Thymus (tissue), 11 donors: Measurements from ENCODE around the gene FEZF2. TPM values are rescaled to one million over a fixed set of nuclear protein-coding genes. Genes with fewer than 3 reads are reported as not detected.

Experiments used
- DNase-seq, 9 donors: peaks; one replicate each; pipeline ENCODE4 v3.0.0-alpha.2; 2013; ENCODE audit warnings: low spot score in 9 of 9, low read depth in 6 of 9, missing footprints in 1 of 9
- H3K27ac ChIP-seq, 2 donors: one replicate each; pipeline ENCODE4 v1.5.1; 2013; ENCODE audit warnings: control low read depth in 1 of 2, low read depth in 1 of 2, low read length in 1 of 2, mild to moderate bottlenecking in 1 of 2, moderate library complexity in 1 of 2
- H3K27me3 ChIP-seq, 2 donors: one replicate each; pipeline ENCODE4 v1.5.1; 2013; ENCODE audit warnings: low read length in 1 of 2; ENCODE audit not compliant: control insufficient read depth in 2 of 2, insufficient read depth in 1 of 2
- H3K36me3 ChIP-seq, 2 donors: one replicate each; pipeline ENCODE4 v1.5.1; 2013; ENCODE audit warnings: low read length in 1 of 2, mild to moderate bottlenecking in 1 of 2, moderate library complexity in 1 of 2; ENCODE audit not compliant: control insufficient read depth in 2 of 2, insufficient read depth in 2 of 2
- H3K4me1 ChIP-seq, 2 donors: one replicate each; pipeline ENCODE4 v1.5.1; 2013; ENCODE audit warnings: low read length in 2 of 2; ENCODE audit not compliant: control insufficient read depth in 2 of 2, insufficient read depth in 2 of 2
- H3K4me3 ChIP-seq, 2 donors: one replicate each; pipeline ENCODE4 v1.5.1; 2013; ENCODE audit warnings: low read length in 2 of 2, control low read depth in 1 of 2, mild to moderate bottlenecking in 1 of 2
- H3K9me3 ChIP-seq, 2 donors: one replicate each; pipeline ENCODE4 v1.5.1; 2013; ENCODE audit warnings: low read length in 1 of 2, mild to moderate bottlenecking in 1 of 2; ENCODE audit not compliant: control insufficient read depth in 2 of 2, insufficient read depth in 1 of 2
- WGBS: extraction: QIAGEN DNeasy Blood & Tissue Kit; methylation state at CpG from one replicate; pipeline ENCODE4 v1.1.7; 2013; 5-methylcytosine and 5-hydroxymethylcytosine counted together
- polyA plus RNA-seq: library from polyadenylated mRNA; stranded (reverse); fragments of 200-250 nt; gene quantifications from one replicate; pipeline ENCODE4 v1.2.3, GENCODE V29; 2013
- total RNA-seq: library from RNA; stranded (reverse); fragments of 120-200 nt; gene quantifications from one replicate; pipeline ENCODE4 v1.2.4, GENCODE V29; 2013
- donor health status: healthy.

FEZF2 gene
- total and polyA plus RNA-seq, 2 donors: 2.9 to 18.4 TPM

DNA sequence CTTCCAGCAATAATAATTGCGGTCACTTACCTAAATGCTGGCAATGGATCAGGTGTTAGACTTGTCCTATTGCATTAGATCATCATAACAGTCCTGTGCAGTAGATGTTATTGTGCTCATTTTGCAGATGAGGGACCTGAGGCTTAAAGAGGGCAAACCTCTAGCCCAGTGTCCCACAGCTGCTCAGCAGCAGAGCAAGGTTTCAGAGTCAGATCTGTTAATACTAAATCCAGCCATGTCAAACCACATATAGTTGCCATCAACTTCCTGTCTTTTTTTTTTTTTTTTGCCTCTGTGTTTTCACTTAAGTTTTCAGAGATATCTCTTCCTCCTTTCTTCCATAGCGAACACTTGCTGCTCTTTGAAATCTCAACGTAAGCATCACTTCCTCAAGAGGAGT lies 12.1 kb downstream of the FEZF2 start:
- Histone ChIP-seq H3K27ac (no peak overlapping the region), H3K36me3 (no peaks in the 10 kb centered on the region), H3K27me3 (peaks cover 4 to 19% of the 10 kb centered on the region in 2 donors), H3K4me3 (no peak overlapping the region), H3K9me3 (no peaks in the 10 kb centered on the region), H3K4me1 (no peaks in the 10 kb centered on the region)
- 81% methylated on average over 3 of the region's 3 CpGs for WGBS
- no peak for DNase-seq

DNA sequence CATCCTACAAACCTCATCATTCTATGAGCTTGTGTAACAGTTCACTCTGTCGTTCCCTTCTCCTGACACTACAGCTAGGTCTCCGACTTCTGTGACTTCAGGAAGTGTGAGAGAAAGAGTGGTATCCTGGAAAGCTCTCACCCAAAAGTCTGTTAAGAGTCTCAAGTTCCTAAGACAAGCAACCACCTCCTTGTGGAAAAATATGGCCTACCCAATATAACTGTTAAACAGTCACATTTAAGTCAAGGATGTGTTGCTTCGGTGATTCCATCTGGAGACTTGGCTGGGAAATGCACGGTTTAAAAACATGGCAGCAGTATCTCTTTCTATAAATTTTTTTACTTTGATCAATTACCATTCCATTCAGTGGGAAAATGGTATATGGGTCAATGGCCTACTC lies 13.8 kb downstream of the FEZF2 start:
- no peaks in the 10 kb centered on the region for H3K4me1 ChIP-seq
- WGBS: 87% methylated on average over 4 of the region's 4 CpGs
- H3K4me3 ChIP-seq: no peak overlapping the region
- no peaks in the 10 kb centered on the region for H3K9me3 ChIP-seq
- DNase-seq: no peak
- no peaks in the 10 kb centered on the region for H3K36me3 ChIP-seq
- no peak overlapping the region for H3K27ac ChIP-seq
- peaks cover 0 to 2% of the 10 kb centered on the region in 2 donors for H3K27me3 ChIP-seq

DNA sequence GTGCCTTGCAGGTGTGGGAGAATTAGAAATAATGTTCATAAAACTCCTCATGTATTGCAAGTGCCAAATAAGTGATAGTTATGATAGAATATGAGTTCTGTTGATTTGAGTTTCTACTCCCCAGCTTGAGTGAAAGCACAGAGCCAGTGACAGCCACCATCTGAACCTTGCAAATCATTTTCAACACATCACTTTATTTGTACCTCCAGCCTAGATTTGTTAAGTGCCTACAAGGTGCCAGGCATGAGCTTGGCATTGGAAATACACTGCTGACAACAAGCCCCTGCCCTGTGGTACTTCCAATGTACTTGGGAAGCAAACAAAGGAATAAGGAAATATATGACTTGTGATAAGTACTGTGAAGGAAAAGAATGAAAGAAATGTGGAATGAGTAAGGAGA lies 17.0 kb downstream of the FEZF2 start:
- Histone ChIP-seq H3K36me3 (no peaks in the 10 kb centered on the region), H3K4me1 (no peaks in the 10 kb centered on the region), H3K27me3 (no peaks in the 10 kb centered on the region), H3K9me3 (no peaks in the 10 kb centered on the region), H3K27ac (no peak overlapping the region), H3K4me3 (no peak overlapping the region)
- no peak for DNase-seq

DNA sequence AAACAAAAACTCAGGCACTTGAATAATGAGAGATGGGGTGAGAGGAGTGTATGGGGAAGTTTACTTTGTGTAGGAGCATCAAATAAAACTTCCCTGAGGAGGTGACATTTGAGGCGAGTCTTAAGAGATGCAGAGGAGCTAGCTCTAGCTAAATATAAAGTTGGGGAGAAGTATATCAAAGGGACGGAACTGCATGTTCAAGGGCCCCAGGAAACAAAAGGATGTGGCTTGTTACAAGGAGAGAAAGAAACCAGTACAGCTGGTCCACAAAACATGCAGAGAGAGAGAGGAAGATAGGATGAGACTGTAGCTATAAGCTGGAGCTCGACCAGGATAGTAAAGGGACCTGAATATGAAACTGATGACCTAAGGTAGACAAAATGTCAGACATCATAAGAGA lies 17.6 kb downstream of the FEZF2 start:
- no peak for DNase-seq
- no peak overlapping the region for H3K27ac ChIP-seq
- H3K9me3 ChIP-seq: no peaks in the 10 kb centered on the region
- 81% methylated on average over 3 of the region's 3 CpGs for WGBS
- H3K36me3 ChIP-seq: no peaks in the 10 kb centered on the region
- no peaks in the 10 kb centered on the region for H3K4me1 ChIP-seq
- no peaks in the 10 kb centered on the region for H3K27me3 ChIP-seq
- no peak overlapping the region for H3K4me3 ChIP-seq

DNA sequence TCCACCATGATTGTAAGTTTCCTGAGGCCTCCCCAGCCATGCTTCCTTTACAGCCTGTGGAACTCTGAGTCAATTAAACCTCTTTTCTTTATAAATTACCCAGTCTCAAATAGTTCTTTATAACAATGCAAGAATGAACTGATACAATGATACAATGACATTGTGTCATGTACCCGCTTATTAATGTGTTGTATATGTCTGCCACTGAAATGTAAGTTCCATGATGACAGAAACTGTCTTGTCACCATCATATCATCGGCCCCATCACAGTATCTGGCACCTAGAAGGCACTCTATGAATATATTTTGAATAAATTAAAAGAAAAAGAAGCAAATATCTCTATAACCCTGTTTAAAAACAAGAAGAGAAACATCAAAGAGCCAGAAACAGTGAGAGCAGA lies 29.6 kb downstream of the FEZF2 start:
- WGBS: 77% methylated on average over 2 of the region's 2 CpGs
- no peak for DNase-seq
- no peaks in the 10 kb centered on the region for H3K9me3 ChIP-seq
- no peak overlapping the region for H3K27ac ChIP-seq
- no peak overlapping the region for H3K4me3 ChIP-seq
- H3K27me3 ChIP-seq: no peaks in the 10 kb centered on the region
- H3K4me1 ChIP-seq: no peaks in the 10 kb centered on the region
- H3K36me3 ChIP-seq: no peaks in the 10 kb centered on the region

DNA sequence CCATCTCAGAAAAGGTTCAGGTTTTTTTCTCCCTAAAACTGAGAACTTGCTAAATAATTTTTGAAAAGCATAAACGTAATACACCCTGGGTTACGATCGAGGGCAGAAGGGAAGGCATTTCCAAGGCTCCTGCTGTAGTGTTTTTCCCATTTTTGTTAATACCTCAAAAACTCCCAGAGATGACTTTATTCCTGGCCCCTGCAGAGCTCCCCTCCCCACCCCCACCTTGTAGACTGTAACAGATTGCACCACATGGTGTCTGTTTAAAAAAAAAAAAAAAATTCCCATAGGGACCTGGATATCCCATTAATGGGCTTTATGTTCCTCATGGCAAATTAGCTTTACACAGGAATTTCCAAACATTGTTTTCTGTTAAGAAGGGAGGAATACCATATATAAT lies 38.2 kb downstream of the FEZF2 start:
- WGBS: 96% methylated on average over 3 of the region's 3 CpGs
- no peaks in the 10 kb centered on the region for H3K4me1 ChIP-seq
- no peak overlapping the region for H3K27ac ChIP-seq
- no peaks in the 10 kb centered on the region for H3K9me3 ChIP-seq
- no peaks in the 10 kb centered on the region for H3K27me3 ChIP-seq
- DNase-seq: no peak
- no peaks in the 10 kb centered on the region for H3K36me3 ChIP-seq
- no peak overlapping the region for H3K4me3 ChIP-seq

DNA sequence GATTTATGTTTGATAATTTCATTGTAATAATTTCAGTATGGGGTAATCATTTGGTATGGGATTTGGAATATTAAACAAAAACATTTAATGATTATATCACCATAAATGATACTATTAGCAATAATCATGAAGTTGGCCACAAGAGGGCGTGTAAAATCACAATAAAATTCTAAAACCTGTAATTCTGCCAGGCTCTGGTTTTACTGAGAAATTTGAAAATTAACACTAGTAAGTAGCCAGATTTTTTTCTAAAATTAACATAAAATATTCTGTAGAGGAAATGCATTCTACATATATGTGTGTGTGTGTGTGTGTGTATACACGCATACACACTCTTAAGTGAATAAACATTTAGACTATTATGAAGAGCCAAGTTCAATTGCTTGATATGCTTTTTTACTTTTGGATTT lies 40.5 kb downstream of the FEZF2 start:
- Histone ChIP-seq H3K4me1 (no peaks in the 10 kb centered on the region), H3K36me3 (no peaks in the 10 kb centered on the region), H3K4me3 (no peak overlapping the region), H3K9me3 (no peaks in the 10 kb centered on the region), H3K27ac (no peak overlapping the region), H3K27me3 (no peaks in the 10 kb centered on the region)
- WGBS: 60% methylated on average over 2 of the region's 2 CpGs
- DNase-seq: no peak

DNA sequence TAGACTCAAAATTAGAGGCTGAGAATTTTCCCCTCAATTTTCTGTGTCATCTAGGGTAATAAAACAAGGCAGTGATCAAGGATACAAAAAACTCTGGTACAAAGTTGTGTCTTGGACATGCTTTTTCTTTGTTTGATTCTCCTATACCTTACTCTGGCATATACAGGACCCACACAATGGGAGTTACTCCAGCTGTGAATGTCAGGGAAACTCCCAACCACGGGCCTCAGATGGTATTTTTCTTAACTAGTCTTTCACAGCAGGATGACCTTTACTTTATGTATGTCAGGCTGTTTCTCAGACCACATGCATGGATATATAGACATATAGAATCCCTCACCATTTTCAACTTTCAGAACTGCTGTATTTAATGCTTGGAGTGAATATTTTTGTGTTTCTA lies 41.3 kb downstream of the FEZF2 start:
- no peaks in the 10 kb centered on the region for H3K9me3 ChIP-seq
- WGBS: 94% methylated on average over 1 of the region's 1 CpG
- no peak overlapping the region for H3K27ac ChIP-seq
- no peaks in the 10 kb centered on the region for H3K36me3 ChIP-seq
- H3K4me1 ChIP-seq: no peaks in the 10 kb centered on the region
- H3K4me3 ChIP-seq: no peak overlapping the region
- no peak for DNase-seq
- no peaks in the 10 kb centered on the region for H3K27me3 ChIP-seq

DNA sequence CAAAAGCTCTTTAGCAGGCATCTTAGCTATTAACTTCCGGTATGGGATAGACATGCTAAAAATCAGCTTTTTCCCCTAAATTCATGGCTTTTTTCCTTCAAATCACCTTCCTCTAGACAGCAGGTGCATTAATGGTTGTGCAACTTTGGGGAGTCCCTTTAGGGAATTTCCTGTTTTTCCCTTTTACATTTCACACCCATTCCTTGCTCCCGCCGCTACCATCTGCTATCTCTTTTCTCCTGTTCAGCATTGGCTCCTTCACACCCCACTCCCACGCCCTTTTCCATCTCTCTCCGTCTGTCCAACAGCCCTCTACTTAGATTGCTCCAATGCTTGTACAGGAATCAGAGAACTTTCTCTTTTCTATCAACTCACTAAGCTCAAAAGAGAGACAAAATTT lies 43.4 kb downstream of the FEZF2 start:
- Histone ChIP-seq H3K9me3 (no peaks in the 10 kb centered on the region), H3K4me1 (no peaks in the 10 kb centered on the region), H3K36me3 (no peaks in the 10 kb centered on the region), H3K27me3 (no peaks in the 10 kb centered on the region), H3K27ac (no peak overlapping the region), H3K4me3 (no peak overlapping the region)
- 96% methylated on average over 5 of the region's 5 CpGs for WGBS
- DNase-seq: no peak

DNA sequence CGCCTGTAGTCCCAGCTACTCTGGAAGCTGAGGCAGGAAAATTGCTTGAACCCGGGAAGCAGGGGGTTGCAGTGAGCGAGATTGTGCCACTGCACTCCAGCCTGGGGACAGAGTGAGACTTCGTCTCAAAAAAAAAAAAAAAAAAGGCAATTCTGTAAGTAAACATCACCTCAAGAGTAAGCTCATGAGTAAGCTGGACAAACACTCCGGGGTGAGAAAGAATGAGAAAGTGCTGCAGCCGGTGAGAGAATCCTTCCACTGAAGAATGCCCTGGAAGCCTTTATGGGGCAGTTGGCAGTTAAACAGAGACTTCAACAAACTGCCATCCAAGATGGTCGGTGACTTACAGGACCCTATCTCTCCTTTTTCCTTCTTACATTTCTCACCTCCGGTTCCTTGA lies 47.5 kb downstream of the FEZF2 start:
- Histone ChIP-seq H3K4me1 (no peaks in the 10 kb centered on the region), H3K36me3 (no peaks in the 10 kb centered on the region), H3K4me3 (no peak overlapping the region), H3K27ac (no peak overlapping the region), H3K9me3 (no peaks in the 10 kb centered on the region), H3K27me3 (no peaks in the 10 kb centered on the region)
- WGBS: 98% methylated on average over 8 of the region's 8 CpGs
- no peak for DNase-seq
